Measurements from ENCODE around the gene TACC2. TPM values are rescaled to one million over a fixed set of nuclear protein-coding genes. Genes with fewer than 3 reads are reported as not detected.

The TACC2 gene
- total and polyA plus RNA-seq, 2 donors (not counting 3 experiments of a cell fraction or from before 2014, with no cell fraction given) = 14.4 to 46.2 TPM

- Histone ChIP-seq H3K79me2 (ENCODE audit: control insufficient read depth, insufficient read depth, low read length) (no peaks in the 10 kb centered on the region), H3K9me3 (replicated peaks; ENCODE audit: control insufficient read depth, insufficient read depth, low read length) (no peaks in the 10 kb centered on the region), H3K4me3 (replicated peaks in 1 of 3; ENCODE audit: insufficient read depth in 1 of 3, low read depth in 1 of 3, low read length in 3 of 3) (no peak overlapping the region), H3K27me3 (ENCODE audit: control insufficient read depth in 2 of 2, insufficient read depth in 2 of 2, low read length in 2 of 2) (no peaks in the 10 kb centered on the region), H3K36me3 (ENCODE audit: control insufficient read depth in 2 of 2, extremely low read depth in 1 of 2, insufficient read depth in 2 of 2, low read length in 2 of 2) (peaks cover 0 to 2% of the 10 kb centered on the region in 2 experiments), H2AFZ (ENCODE audit: low read depth, low read length) (peak overlapping the region; percentile 45), H3K4me1 (ENCODE audit: control insufficient read depth, extremely low read depth, insufficient read depth, low read length) (peaks cover 20% of the 10 kb centered on the region), H3K9ac (replicated peaks; ENCODE audit: extremely low read depth, insufficient read depth, low read length) (no peak overlapping the region), H3K4me2 (ENCODE audit: insufficient read depth, low read length) (no peak overlapping the region), H3K9me1 (replicated peaks; ENCODE audit: control insufficient read depth, extremely low read depth, insufficient read depth, low read length) (no peaks in the 10 kb centered on the region), H4K20me1 (replicated peaks; ENCODE audit: control insufficient read depth, extremely low read depth, insufficient read depth, low read length) (no peaks in the 10 kb centered on the region), H3K27ac (ENCODE audit: insufficient read depth, low read depth, low read length) (peak overlapping the region; percentile 22)
- BruUV-seq (replicated peaks) = no TSS peak
- no peak for TF ChIP-seq POLR2AphosphoS5 (IDR thresholded peaks at IDR 0.05; ENCODE audit: insufficient read depth, low read depth, low read length)
- intact Hi-C loops (cut with micrococcal nuclease) (no loop called here), dilution Hi-C loops (cut with MboI; ENCODE audit: extremely low pct_ligation_motif_present, low sequenced_read_pairs) (no loop called here)
- FAIRE-seq = peak; percentile 70
- POLR2A ChIA-PET = interaction anchor here (0.6 to 1.1 kb wide), 3 partner anchors 8 to 1470 kb away, joined by 3 to 4 read pairs (median 4); partner anchors contain the start of gene ATE1
- DNase-seq (ENCODE audit: low read depth, low spot score) = no peak
- CTCF ChIA-PET = interaction anchor here (0.6 to 1.8 kb wide), 5 partner anchors 9 to 47 kb away, joined by 3 to 5 read pairs (median 3); partner anchors contain the start of gene ATE1
These were observed 41.3 kb upstream of the TACC2 start for GRCh38 chr10:121947343-121948330.

GRCh38 chr10:121949049-121949448 is 39.9 kb upstream of the TACC2 start:
- no peak overlapping the region for H2AFZ ChIP-seq (ENCODE audit: low read depth, low read length)
- TF ChIP-seq POLR2AphosphoS5 (IDR thresholded peaks at IDR 0.05; ENCODE audit: insufficient read depth, low read depth, low read length) (no peak), POLR2A (IDR thresholded peaks at IDR 0.05; ENCODE audit: low read depth, low read length) (no peak), MAX (IDR thresholded peaks at IDR 0.05; ENCODE audit: insufficient read depth, insufficient read length) (no peak), GATA2 (IDR thresholded peaks at IDR 0.05; ENCODE audit: insufficient read depth, insufficient read length, low read depth, low read length) (no peak), CTCF (IDR thresholded peaks at IDR 0.05; ENCODE audit: extremely low read depth in 1 of 2, insufficient read depth in 1 of 2, low read depth in 1 of 2, low read length in 2 of 2) (no peak), EZH2 (IDR thresholded peaks at IDR 0.05; ENCODE audit: borderline replicate concordance, low read depth, low read length, severe bottlenecking) (no peak), MYC (IDR thresholded peaks at IDR 0.05; ENCODE audit: low read depth, low read length) (no peak), JUN (IDR thresholded peaks at IDR 0.05; ENCODE audit: borderline replicate concordance, insufficient read depth, insufficient read length, low read depth) (no peak), FOS (IDR thresholded peaks at IDR 0.05; ENCODE audit: borderline replicate concordance, insufficient read depth, low read length) (no peak)
- intact Hi-C loops (cut with micrococcal nuclease) (no loop called here), dilution Hi-C loops (cut with MboI; ENCODE audit: extremely low pct_ligation_motif_present, low sequenced_read_pairs) (no loop called here)
- FAIRE-seq = no peak
- H3K27ac ChIP-seq (ENCODE audit: insufficient read depth, low read depth, low read length) = no peak overlapping the region
- H3K4me2 ChIP-seq (ENCODE audit: insufficient read depth, low read length) = no peak overlapping the region
- no peak overlapping the region for H3K4me3 ChIP-seq (replicated peaks in 1 of 3; ENCODE audit: insufficient read depth in 1 of 3, low read depth in 1 of 3, low read length in 3 of 3)
- no peaks in the 10 kb centered on the region for H4K20me1 ChIP-seq (replicated peaks; ENCODE audit: control insufficient read depth, extremely low read depth, insufficient read depth, low read length)
- no peaks in the 10 kb centered on the region for H3K27me3 ChIP-seq (ENCODE audit: control insufficient read depth in 2 of 2, insufficient read depth in 2 of 2, low read length in 2 of 2)
- H3K36me3 ChIP-seq (ENCODE audit: control insufficient read depth in 2 of 2, extremely low read depth in 1 of 2, insufficient read depth in 2 of 2, low read length in 2 of 2) = peaks cover 0 to 2% of the 10 kb centered on the region in 2 experiments
- H3K9ac ChIP-seq (replicated peaks; ENCODE audit: extremely low read depth, insufficient read depth, low read length) = no peak overlapping the region
- no peaks in the 10 kb centered on the region for H3K79me2 ChIP-seq (ENCODE audit: control insufficient read depth, insufficient read depth, low read length)
- no peak for DNase-seq (ENCODE audit: low read depth, low spot score)
- ChIA-PET POLR2A (no interaction called here), CTCF (interaction anchor here (1.3 kb wide), 1 partner anchor 14 kb away, joined by 3 read pairs; no protein-coding TSS in a partner anchor)
- peaks cover 8% of the 10 kb centered on the region for H3K4me1 ChIP-seq (ENCODE audit: control insufficient read depth, extremely low read depth, insufficient read depth, low read length)
- no peaks in the 10 kb centered on the region for H3K9me3 ChIP-seq (replicated peaks; ENCODE audit: control insufficient read depth, insufficient read depth, low read length)
- BruUV-seq (replicated peaks) = no TSS peak
- no peaks in the 10 kb centered on the region for H3K9me1 ChIP-seq (replicated peaks; ENCODE audit: control insufficient read depth, extremely low read depth, insufficient read depth, low read length)
